Gastroesophageal sphincter (tissue), 4 donors: ENCODE measurements around the gene SSRP1. TPM values are rescaled to one million over a fixed set of nuclear protein-coding genes. Genes with fewer than 3 reads are reported as not detected.
A peak's percentile ranks its signal among the peaks of the same experiment; 100 is the strongest.

Experiments
- ATAC-seq: fragments of 150-250 bp; one replicate; pipeline ENCODE4 v1.9.1; 2016; ENCODE audit warnings: mild to moderate bottlenecking, moderate library complexity
- H3K27ac ChIP-seq, 4 donors: fragments of 200-600 bp; sonication (generic) in 3 of 4; 1 replicate in 3 of 4; 2 replicates in 1 of 4; pipeline ENCODE4 v1.5.1; 2016 to 2019
- H3K27me3 ChIP-seq: fragments of 200-600 bp; sonication (generic); one replicate; pipeline ENCODE4 v1.5.1; 2019
- H3K36me3 ChIP-seq, 2 donors: fragments of 200-600 bp; sonication (generic); one replicate each; pipeline ENCODE4 v1.5.1; 2019; ENCODE audit warnings: control low read depth in 1 of 2
- H3K4me1 ChIP-seq, 3 donors: fragments of 200-600 bp; sonication (generic); 1 replicate in 2 of 3; 2 replicates in 1 of 3; pipeline ENCODE4 v1.5.1; 2016 to 2019; ENCODE audit warnings: control low read depth in 2 of 3
- H3K4me3 ChIP-seq, 2 donors: fragments of 200-600 bp; sonication (generic); one replicate each; pipeline ENCODE4 v1.5.1; 2019; ENCODE audit warnings: mild to moderate bottlenecking in 1 of 2, moderate library complexity in 1 of 2
- H3K9me3 ChIP-seq, 3 donors: fragments of 200-600 bp; sonication (generic); one replicate each; pipeline ENCODE4 v1.5.1; 2017 to 2019; ENCODE audit warnings: control low read depth in 2 of 3
- CTCF ChIP-seq, 4 experiments: fragments of 200-600 bp in 2 of 4; fragments of 450-650 bp in 2 of 4; sonication (generic) in 1 of 4; IDR thresholded peaks; one replicate each; pipeline ENCODE4 v1.5.1; 2017 to 2019; ENCODE audit warnings: antibody characterized with exemption in 4 of 4, mild to moderate bottlenecking in 2 of 4, moderate library complexity in 2 of 4
- EP300 ChIP-seq: sonication (generic); formaldehyde crosslinking; IDR thresholded peaks from one replicate; pipeline ENCODE4 v1.6.1; 2017; ENCODE audit warnings: antibody characterized with exemption, mild to moderate bottlenecking
- POLR2A ChIP-seq, 2 donors: fragments of 450-650 bp; IDR thresholded peaks; one replicate each; pipeline ENCODE4 v1.6.1; 2017; ENCODE audit warnings: antibody characterized with exemption in 2 of 2, mild to moderate bottlenecking in 2 of 2, moderate library complexity in 1 of 2
- POLR2AphosphoS5 ChIP-seq: sonication (generic); formaldehyde crosslinking; IDR thresholded peaks from one replicate; pipeline ENCODE4 v1.6.1; 2017; ENCODE audit warnings: antibody characterized with exemption
- WGBS, 2 donors: methylation state at CpG; one replicate each; pipeline ENCODE4 v1.1.5; 2018; ENCODE audit warnings: low coverage in 1 of 2; 5-methylcytosine and 5-hydroxymethylcytosine counted together
- total RNA-seq, 4 donors: library from RNA; depleted of rRNA; stranded (reverse); fragments of >200 nt; gene quantifications; one replicate each; pipeline ENCODE4 v1.1.0, GENCODE V29; 2016

Gene SSRP1
- total RNA-seq, 4 donors from 2014 or later: 66.0 to 101 (median 79.8) TPM

- Histone ChIP-seq H3K27me3 (peaks cover 4% of the 10 kb centered on the region), H3K9me3 (no peaks in the 10 kb centered on the region), H3K4me1 (peaks cover 0 to 17% (median 3%) of the 10 kb centered on the region in 3 donors), H3K36me3 (no peaks in the 10 kb centered on the region), H3K27ac (no peak overlapping the region), H3K4me3 (no peak overlapping the region)
- WGBS, 2 donors: no CpG with 5 or more reads among the region's 9 CpGs
- TF ChIP-seq CTCF (IDR thresholded peaks at IDR 0.05) (no peak), POLR2AphosphoS5 (no peak), EP300 (no peak), POLR2A (IDR thresholded peaks at IDR 0.05) (no peak)
- no peak for ATAC-seq
These were observed 11.6 kb upstream of the SSRP1 start for GRCh38 chr11:57347336-57347735.

GRCh38 chr11:57345555-57346211 lies 10.0 kb upstream of the SSRP1 start:
- H3K36me3 ChIP-seq: no peaks in the 10 kb centered on the region
- no peak overlapping the region for H3K27ac ChIP-seq
- ATAC-seq: peak; percentile 53
- no peaks in the 10 kb centered on the region for H3K9me3 ChIP-seq
- TF ChIP-seq CTCF (IDR thresholded peaks at IDR 0.05) (peak in 3 of 4 experiments; percentile 53 to 90 (median 68)), POLR2AphosphoS5 (no peak)
- H3K27me3 ChIP-seq: peaks cover 4% of the 10 kb centered on the region
- H3K4me3 ChIP-seq: no peak overlapping the region
- 5 to 22% methylated on average over 4 to 6 of the region's 11 CpGs for WGBS, 2 donors
- peaks cover 0 to 17% (median 3%) of the 10 kb centered on the region in 3 donors for H3K4me1 ChIP-seq

GRCh38 chr11:57344826-57345225 lies 9.1 kb upstream of the SSRP1 start:
- Histone ChIP-seq H3K27ac (no peak overlapping the region), H3K4me3 (no peak overlapping the region), H3K9me3 (no peaks in the 10 kb centered on the region), H3K27me3 (peaks cover 4% of the 10 kb centered on the region), H3K36me3 (no peaks in the 10 kb centered on the region), H3K4me1 (peaks cover 0 to 21% (median 3%) of the 10 kb centered on the region in 3 donors)
- no peak for TF ChIP-seq EP300
- no peak for TF ChIP-seq POLR2A (IDR thresholded peaks at IDR 0.05)
- no peak for TF ChIP-seq CTCF (IDR thresholded peaks at IDR 0.05)
- TF ChIP-seq POLR2AphosphoS5: no peak
- ATAC-seq: no peak
- 69 to 80% methylated on average over 7 of the region's 10 CpGs for WGBS, 2 donors

GRCh38 chr11:57343825-57344224 lies 8.1 kb upstream of the SSRP1 start:
- H3K9me3 ChIP-seq: no peaks in the 10 kb centered on the region
- peaks cover 0 to 18% (median 0%) of the 10 kb centered on the region in 3 donors for H3K4me1 ChIP-seq
- 68 to 88% methylated on average over 7 of the region's 7 CpGs for WGBS, 2 donors
- no peak overlapping the region for H3K4me3 ChIP-seq
- peaks cover 4% of the 10 kb centered on the region for H3K27me3 ChIP-seq
- no peaks in the 10 kb centered on the region for H3K36me3 ChIP-seq
- H3K27ac ChIP-seq: no peak overlapping the region
- TF ChIP-seq POLR2A (IDR thresholded peaks at IDR 0.05): no peak
- no peak for ATAC-seq

GRCh38 chr11:57342702-57343101 lies 7.0 kb upstream of the SSRP1 start:
- Histone ChIP-seq H3K27ac (no peak overlapping the region), H3K4me3 (no peak overlapping the region), H3K27me3 (peaks cover 12% of the 10 kb centered on the region), H3K36me3 (no peaks in the 10 kb centered on the region), H3K9me3 (no peaks in the 10 kb centered on the region), H3K4me1 (peaks cover 0 to 18% (median 0%) of the 10 kb centered on the region in 3 donors)
- TF ChIP-seq POLR2A (IDR thresholded peaks at IDR 0.05) (no peak), POLR2AphosphoS5 (no peak), EP300 (no peak), CTCF (IDR thresholded peaks at IDR 0.05) (no peak)
- no peak for ATAC-seq
- 57 to 68% methylated on average over 5 to 8 of the region's 11 CpGs for WGBS, 2 donors
